Daoy (cell line): ENCODE measurements around the gene OPN1LW. TPM values are rescaled to one million over a fixed set of nuclear protein-coding genes. Genes with fewer than 3 reads are reported as not detected.
"Not testable (repeated sequence)": the region's sequence is repeated elsewhere in the genome, so short reads cannot be mapped to it uniquely, and the experiment has no call there.

Experiments
- DNase-seq: peaks from one replicate; pipeline ENCODE4 v3.0.0-alpha.2; 2015; ENCODE audit warnings: low read depth
- total RNA-seq: library from RNA; depleted of rRNA; stranded (reverse); fragments of >200 nt; shearing (Covaris generic); gene quantifications from 2 replicates; pipeline ENCODE4 v1.2.3, GENCODE V29; 2014; rRNA removed

OPN1LW gene
- not detected in 2 replicates for total RNA-seq

- not testable (repeated sequence) for DNase-seq
These were observed at the start of gene OPN1LW for GRCh38 chrX:154144010-154144409. OPN1LW (plus strand) TSS chrX:154144243; CDS start chrX:154144284, 41 bp downstream.

GRCh38 chrX:154094833-154095232, 49.2 kb upstream of the OPN1LW start:
- no peak for DNase-seq

- DNase-seq = peak; percentile 9
These were observed 47.7 kb upstream of the OPN1LW start for GRCh38 chrX:154096140-154097002.

GRCh38 chrX:154097003-154097588, 46.9 kb upstream of the OPN1LW start:
- peak; percentile 77 for DNase-seq

DNA sequence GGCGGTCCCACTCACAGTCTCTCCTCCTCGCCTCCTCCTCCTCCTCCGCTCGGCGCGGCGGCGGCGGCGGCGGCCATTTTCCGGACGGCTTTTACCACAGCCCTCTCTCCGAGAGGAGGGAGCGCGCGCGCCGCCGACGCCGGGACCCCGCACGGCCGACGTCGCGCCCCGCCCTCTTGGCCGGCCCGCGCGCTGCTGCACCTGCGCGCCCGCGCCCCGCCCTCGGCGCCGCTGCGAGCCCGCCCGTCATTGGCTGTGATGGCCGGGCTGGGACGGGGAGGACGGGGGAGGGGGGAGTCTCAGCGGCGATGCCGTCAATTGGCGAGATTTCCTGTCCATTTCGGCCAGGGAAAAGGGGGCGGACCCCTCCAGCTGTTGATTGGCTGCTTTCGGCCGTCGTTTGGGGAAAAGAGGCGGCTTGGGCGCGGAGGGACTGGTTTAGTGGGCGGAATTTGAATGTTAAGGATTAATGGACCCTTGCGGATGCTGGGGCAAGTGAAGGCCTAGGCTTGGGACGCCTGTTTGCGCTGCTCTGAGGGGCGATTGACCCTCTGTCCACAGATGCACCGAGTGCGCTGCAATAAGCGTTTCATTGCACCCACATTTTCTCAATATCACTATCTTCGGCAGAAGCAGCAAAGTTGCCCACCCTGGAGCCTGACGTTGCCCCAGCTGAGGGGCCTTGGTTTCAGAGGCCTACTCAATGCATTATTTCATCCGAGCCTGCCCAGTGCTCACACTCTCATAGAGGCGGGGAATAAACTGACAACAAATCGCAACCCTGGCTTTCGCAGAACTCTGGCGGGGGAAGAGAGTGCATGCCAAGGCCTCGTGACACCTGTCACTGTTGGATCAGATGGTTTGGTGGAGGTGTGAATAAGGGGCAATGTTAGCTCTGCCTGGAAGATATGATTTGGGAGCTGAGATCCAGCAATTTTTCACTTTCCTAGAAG, 46.2 kb upstream of the OPN1LW start, which contains the start of gene MECP2:
Gene MECP2 (minus strand): TSS at position 129 of the 953 bp plus-strand sequence.
- DNase-seq = peak; percentile 93

DNA sequence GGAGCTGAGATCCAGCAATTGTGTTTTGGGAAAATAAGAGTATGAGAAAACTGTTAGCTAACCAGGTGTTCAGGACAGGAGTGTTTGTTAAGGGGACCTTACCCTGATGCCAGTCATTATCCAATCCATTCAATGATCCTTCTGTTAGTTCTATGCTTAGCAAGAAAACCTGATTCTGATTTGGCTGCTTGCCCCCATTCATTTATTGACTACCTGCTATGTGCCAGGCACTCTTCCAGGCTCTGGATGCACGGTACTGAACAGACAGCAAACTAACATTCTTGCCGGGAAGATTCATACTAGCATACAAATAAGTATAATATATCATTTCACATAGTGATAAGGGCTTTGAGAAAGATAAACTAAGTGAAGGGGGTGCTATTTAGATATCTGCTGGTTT, 45.5 kb upstream of the OPN1LW start:
- no peak for DNase-seq

- DNase-seq = no peak
These were observed 30.3 kb upstream of the OPN1LW start for GRCh38 chrX:154113729-154114128.

DNA sequence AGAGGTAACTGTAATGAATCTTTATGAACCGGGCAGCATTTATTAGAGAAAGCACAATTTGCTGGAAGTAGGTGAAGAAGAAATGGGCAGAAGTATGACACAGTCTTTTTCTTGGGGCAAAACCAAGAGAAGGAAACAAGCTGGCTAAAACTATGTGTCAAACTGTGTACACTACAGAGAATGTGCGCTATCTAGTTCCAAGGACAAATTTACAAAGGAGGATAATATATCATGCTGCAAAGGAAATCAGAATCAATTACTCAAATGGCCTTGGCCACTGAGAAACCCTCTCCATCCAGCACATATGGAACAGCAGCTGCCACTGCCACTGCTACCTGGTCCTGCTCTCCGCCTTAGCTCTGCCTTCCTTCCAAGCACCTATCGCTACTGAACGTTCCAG, 29.4 kb upstream of the OPN1LW start:
- no peak for DNase-seq

DNA sequence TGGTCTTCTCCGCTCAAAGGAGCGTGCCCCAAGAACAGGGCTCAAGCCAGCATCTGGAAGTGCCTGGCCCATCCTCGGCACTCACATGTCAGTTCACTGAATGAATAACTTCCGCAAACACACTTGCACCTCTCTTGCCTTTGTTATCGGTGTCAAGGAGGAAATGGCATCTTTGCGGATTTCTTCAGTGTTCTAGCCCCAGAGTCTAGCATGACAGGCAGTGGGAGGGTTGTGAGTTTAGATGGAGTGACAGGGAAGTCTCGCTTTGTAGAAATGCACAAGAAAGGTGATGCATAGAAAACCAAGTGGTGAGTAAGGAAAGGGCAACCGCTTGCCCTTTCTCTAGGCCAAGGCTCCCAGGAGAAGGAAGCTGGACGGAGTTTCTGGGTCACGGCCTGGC, 29.0 kb upstream of the OPN1LW start:
- DNase-seq = no peak

GRCh38 chrX:154115750-154116149, 28.3 kb upstream of the OPN1LW start:
- no peak for DNase-seq

- no peak for DNase-seq
These were observed 27.4 kb upstream of the OPN1LW start for GRCh38 chrX:154116426-154117211.

- no peak for DNase-seq
These were observed 26.5 kb upstream of the OPN1LW start for GRCh38 chrX:154117566-154117965.

- no peak for DNase-seq
These were observed 23.5 kb upstream of the OPN1LW start for GRCh38 chrX:154120567-154120966.

DNA sequence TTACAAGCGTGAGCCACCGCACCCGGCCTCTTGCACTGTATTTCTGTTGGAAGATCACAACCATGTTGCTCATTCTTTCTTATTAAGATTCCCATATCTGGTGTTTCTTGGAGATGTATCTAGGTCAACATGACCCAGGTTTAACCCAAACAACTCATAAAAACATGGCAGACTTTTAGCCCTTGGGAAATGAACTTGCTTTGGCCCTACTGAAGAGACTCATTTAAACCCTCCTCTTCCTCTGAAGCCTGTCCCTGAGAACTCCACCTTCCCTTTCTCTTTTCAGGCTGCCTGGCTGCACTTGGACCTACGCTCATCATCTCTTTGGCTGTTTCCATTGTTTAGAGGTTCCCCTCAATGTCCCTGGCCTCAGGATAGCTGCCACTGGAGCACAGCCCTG, 22.8 kb upstream of the OPN1LW start:
- DNase-seq = no peak

DNA sequence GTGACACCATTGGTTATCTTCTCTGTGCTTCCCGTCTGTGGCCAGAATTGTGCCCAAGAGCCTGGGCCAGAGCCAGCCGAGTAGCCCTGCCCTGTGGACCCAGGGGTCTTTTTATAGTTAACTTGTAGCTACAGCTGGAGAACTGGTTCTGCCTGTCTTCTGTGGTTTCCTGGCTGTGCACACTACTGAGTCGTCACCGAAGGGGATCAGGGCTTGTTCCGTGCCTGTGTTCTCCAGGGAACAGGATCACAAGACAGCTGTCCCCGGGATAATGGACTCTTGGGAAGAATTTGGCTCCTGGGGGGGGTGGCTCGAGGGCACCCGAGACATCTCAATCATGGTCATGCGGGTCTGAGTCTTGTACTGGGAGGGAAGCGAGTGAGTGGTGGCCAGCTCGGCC, 22.1 kb upstream of the OPN1LW start:
- DNase-seq = no peak

GRCh38 chrX:154123241-154124219, 20.5 kb upstream of the OPN1LW start:
- DNase-seq = peak; percentile 13

DNA sequence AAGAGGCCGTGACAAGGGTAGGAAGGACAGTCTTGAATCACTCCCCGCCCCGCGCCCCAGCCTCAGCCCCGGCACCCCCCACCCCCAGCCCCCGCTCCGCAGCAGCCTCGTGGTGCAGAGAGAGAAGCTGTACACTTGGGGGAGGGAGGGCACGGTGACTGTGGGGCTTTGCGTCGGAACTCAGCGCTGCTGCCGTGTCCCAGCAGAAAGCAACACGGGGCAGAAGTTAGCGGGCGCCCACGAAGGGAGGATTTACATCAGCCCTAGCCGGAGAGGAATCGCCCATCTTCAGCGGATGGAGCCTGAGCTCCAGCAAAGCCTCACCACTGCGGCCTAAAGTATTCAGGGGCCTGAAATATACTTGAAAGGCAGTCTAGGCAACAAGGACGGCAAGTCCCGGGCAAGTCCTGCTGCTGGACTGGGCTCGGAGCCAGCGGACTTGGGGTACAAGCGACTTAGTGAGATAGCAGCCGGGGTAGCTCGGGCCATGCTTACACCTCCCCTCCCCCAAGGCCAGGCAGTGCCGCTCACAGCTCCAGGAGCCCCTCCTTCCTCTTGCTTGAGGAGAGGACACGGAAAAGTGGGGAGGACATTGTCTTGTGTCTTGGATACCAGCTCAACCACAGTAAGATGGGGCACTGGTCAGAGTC, 18.5 kb upstream of the OPN1LW start:
- DNase-seq = no peak

GRCh38 chrX:154126101-154126500, 17.9 kb upstream of the OPN1LW start:
- DNase-seq = no peak

DNA sequence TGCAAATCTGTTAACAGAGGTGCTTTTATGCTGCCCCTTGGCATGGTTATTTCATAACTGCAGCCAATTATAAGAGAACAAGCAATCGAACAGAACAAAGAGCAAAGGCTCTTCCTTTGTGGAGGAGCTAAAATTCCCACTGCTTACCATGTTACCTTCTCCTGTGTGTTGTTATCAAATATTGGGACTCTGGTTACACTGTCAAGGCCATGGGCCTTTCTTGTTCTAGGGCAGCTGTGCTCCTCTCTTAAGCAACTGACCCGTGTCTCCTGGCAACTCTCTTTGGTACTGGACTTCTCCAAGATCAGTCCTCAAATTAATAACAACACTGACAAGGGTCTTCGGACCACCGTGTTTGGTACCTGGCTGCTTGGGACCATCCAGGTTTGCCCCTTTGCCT, 12.1 kb upstream of the OPN1LW start:
- DNase-seq = no peak
